ENCODE results near the gene DACT3. TPM values are rescaled to one million over a fixed set of nuclear protein-coding genes. Genes with fewer than 3 reads are reported as not detected.

The DACT3 gene
- total and polyA plus RNA-seq, 3 experiments from 2014 or later, result 2.5 TPM; not detected in 1

GRCh38 chr19:46661735-46662592, 982 bp upstream of the DACT3 start:
- Mint-ChIP-seq H3K4me3 (peak overlapping the region; percentile 80 to 93 (median 82)), H3K27ac (peak overlapping the region; percentile 72 to 95 (median 88)), H3K4me1 (peaks cover 14 to 28% (median 21%) of the 10 kb centered on the region in 3 donors), H3K36me3 (no peaks in the 10 kb centered on the region), H3K9me3 (no peaks in the 10 kb centered on the region), H3K27me3 (peaks cover 17 to 22% of the 10 kb centered on the region in 2 donors)
- Histone ChIP-seq H3K9me3 (ENCODE audit: low read length) (no peaks in the 10 kb centered on the region), H3K36me3 (ENCODE audit: insufficient read depth, low read length) (no peaks in the 10 kb centered on the region), H3K27me3 (ENCODE audit: insufficient read depth, low read length, poor library complexity, severe bottlenecking) (peaks cover 17% of the 10 kb centered on the region), H3K27ac (ENCODE audit: low read depth, low read length) (peak overlapping the region; percentile 22), H3K4me1 (ENCODE audit: insufficient read depth, low read length) (peaks cover 22% of the 10 kb centered on the region), H3K4me3 (ENCODE audit: low read length) (peak overlapping the region; percentile 63)
- ChIA-PET CTCF (interaction anchor here (0.7 to 4.0 kb wide), 19 partner anchors 12 to 238 kb away, joined by 3 to 66 read pairs (median 7); partner anchors contain the start of genes CALM3 and GNG8), POLR2A (interaction anchor here (0.7 to 2.0 kb wide), 7 partner anchors 22 to 594 kb away, joined by 3 to 18 read pairs (median 4); partner anchors contain the start of genes CALM3 and CCDC9)
- peak; percentile 59 to 82 (median 71) for DNase-seq

- H3K4me3 ChIP-seq (ENCODE audit: low read length), result peak overlapping the region; percentile 44
These were observed 397 bp downstream of the DACT3 start for GRCh38 chr19:46660551-46661019.

GRCh38 chr19:46660008-46660517, 919 bp downstream of the DACT3 start:
- H3K27me3 Mint-ChIP-seq, result peaks cover 30 to 35% of the 10 kb centered on the region in 2 donors
- POLR2A ChIA-PET, result interaction anchor here (1.4 to 1.5 kb wide), 2 partner anchors 48 to 54 kb away, joined by 4 to 5 read pairs; no protein-coding TSS in a partner anchor
- Histone ChIP-seq H3K36me3 (ENCODE audit: insufficient read depth, low read length) (no peaks in the 10 kb centered on the region), H3K27ac (ENCODE audit: low read depth, low read length) (no peak overlapping the region), H3K4me3 (ENCODE audit: low read length) (peak overlapping the region; percentile 44), H3K4me1 (ENCODE audit: insufficient read depth, low read length) (peaks cover 22% of the 10 kb centered on the region), H3K9me3 (ENCODE audit: low read length) (no peaks in the 10 kb centered on the region), H3K27me3 (ENCODE audit: insufficient read depth, low read length, poor library complexity, severe bottlenecking) (peaks cover 21% of the 10 kb centered on the region)
- H3K27ac Mint-ChIP-seq, result peak overlapping the region in 7 of 8 donors; percentile 28 to 88 (median 44)
- no peak for DNase-seq
- CTCF ChIA-PET, result interaction anchor here (2.1 to 2.4 kb wide), 2 partner anchors 107 to 130 kb away, joined by 4 to 11 read pairs; no protein-coding TSS in a partner anchor
- H3K4me1 Mint-ChIP-seq, result peaks cover 14 to 28% (median 21%) of the 10 kb centered on the region in 3 donors
- no peaks in the 10 kb centered on the region for H3K9me3 Mint-ChIP-seq
- peak overlapping the region; percentile 61 to 95 (median 71) for H3K4me3 Mint-ChIP-seq
- peaks cover 0 to 1% (median 0%) of the 10 kb centered on the region in 3 donors for H3K36me3 Mint-ChIP-seq

More at GRCh38 chr19:46660551-46661019, 397 bp downstream of the DACT3 start:
- H3K36me3 Mint-ChIP-seq, result no peaks in the 10 kb centered on the region
- DNase-seq, result no peak
- ChIA-PET CTCF (interaction anchor here (1.6 to 4.0 kb wide), 9 partner anchors 13 to 131 kb away, joined by 4 to 66 read pairs (median 9); partner anchors contain the start of gene CALM3), POLR2A (interaction anchor here (0.6 to 2.0 kb wide), 4 partner anchors 46 to 59 kb away, joined by 3 to 18 read pairs (median 4); partner anchors contain the start of gene CALM3)
- peak overlapping the region in 1 of 8 donors; percentile 38 for H3K27ac Mint-ChIP-seq
- H3K27me3 ChIP-seq (ENCODE audit: insufficient read depth, low read length, poor library complexity, severe bottlenecking), result peaks cover 21% of the 10 kb centered on the region
- H3K27ac ChIP-seq (ENCODE audit: low read depth, low read length), result no peak overlapping the region
- H3K27me3 Mint-ChIP-seq, result peaks cover 25 to 30% of the 10 kb centered on the region in 2 donors
- peaks cover 14 to 28% (median 21%) of the 10 kb centered on the region in 3 donors for H3K4me1 Mint-ChIP-seq
- H3K4me3 Mint-ChIP-seq, result peak overlapping the region in 5 of 7 donors; percentile 61 to 95 (median 75)
- no peaks in the 10 kb centered on the region for H3K36me3 ChIP-seq (ENCODE audit: insufficient read depth, low read length)
- H3K9me3 ChIP-seq (ENCODE audit: low read length), result no peaks in the 10 kb centered on the region
- H3K4me1 ChIP-seq (ENCODE audit: insufficient read depth, low read length), result peaks cover 22% of the 10 kb centered on the region
- no peaks in the 10 kb centered on the region for H3K9me3 Mint-ChIP-seq

GRCh38 chr19:46659151-46660007, 1.6 kb downstream of the DACT3 start:
- Mint-ChIP-seq H3K4me3 (peak overlapping the region; percentile 59 to 95 (median 71)), H3K4me1 (peaks cover 14 to 28% (median 21%) of the 10 kb centered on the region in 3 donors), H3K9me3 (no peaks in the 10 kb centered on the region), H3K27me3 (peaks cover 36 to 37% of the 10 kb centered on the region in 2 donors), H3K36me3 (peaks cover 0 to 3% (median 0%) of the 10 kb centered on the region in 3 donors), H3K27ac (peak overlapping the region in 6 of 8 donors; percentile 23 to 88 (median 48))
- H3K36me3 ChIP-seq (ENCODE audit: insufficient read depth, low read length), result no peaks in the 10 kb centered on the region
- DNase-seq, result no peak
- H3K9me3 ChIP-seq (ENCODE audit: low read length), result no peaks in the 10 kb centered on the region
- ChIA-PET POLR2A (interaction anchor here (0.5 to 1.4 kb wide), 3 partner anchors 48 to 57 kb away, joined by 3 to 4 read pairs (median 4); no protein-coding TSS in a partner anchor), CTCF (no interaction called here)
- no peak overlapping the region for H3K27ac ChIP-seq (ENCODE audit: low read depth, low read length)
- peak overlapping the region; percentile 44 for H3K4me3 ChIP-seq (ENCODE audit: low read length)
- H3K4me1 ChIP-seq (ENCODE audit: insufficient read depth, low read length), result peaks cover 22% of the 10 kb centered on the region
- H3K27me3 ChIP-seq (ENCODE audit: insufficient read depth, low read length, poor library complexity, severe bottlenecking), result peaks cover 21% of the 10 kb centered on the region

- H3K9me3 ChIP-seq (ENCODE audit: low read length), result no peaks in the 10 kb centered on the region
- H3K4me3 ChIP-seq (ENCODE audit: low read length), result no peak overlapping the region
- no peak for DNase-seq
- peak overlapping the region in 1 of 8 donors; percentile 55 for H3K27ac Mint-ChIP-seq
- H3K9me3 Mint-ChIP-seq, result no peaks in the 10 kb centered on the region
- H3K36me3 Mint-ChIP-seq, result peaks cover 0 to 3% (median 3%) of the 10 kb centered on the region in 3 donors
- H3K27me3 Mint-ChIP-seq, result peaks cover 39 to 58% of the 10 kb centered on the region in 2 donors
- peak overlapping the region in 1 of 7 donors; percentile 2 for H3K4me3 Mint-ChIP-seq
- H3K36me3 ChIP-seq (ENCODE audit: insufficient read depth, low read length), result no peaks in the 10 kb centered on the region
- CTCF ChIA-PET, result no interaction called here
- peaks cover 8 to 19% (median 13%) of the 10 kb centered on the region in 3 donors for H3K4me1 Mint-ChIP-seq
- no peak overlapping the region for H3K27ac ChIP-seq (ENCODE audit: low read depth, low read length)
- H3K4me1 ChIP-seq (ENCODE audit: insufficient read depth, low read length), result peaks cover 18% of the 10 kb centered on the region
- POLR2A ChIA-PET, result no interaction called here
- peaks cover 21% of the 10 kb centered on the region for H3K27me3 ChIP-seq (ENCODE audit: insufficient read depth, low read length, poor library complexity, severe bottlenecking)
These were observed 4.4 kb downstream of the DACT3 start for GRCh38 chr19:46656541-46656940.

GRCh38 chr19:46654621-46655152, 6.3 kb downstream of the DACT3 start:
- Mint-ChIP-seq H3K27ac (peak overlapping the region in 1 of 8 donors; percentile 3), H3K4me3 (no peak overlapping the region), H3K4me1 (peaks cover 5 to 8% (median 7%) of the 10 kb centered on the region in 3 donors), H3K27me3 (peaks cover 48 to 70% of the 10 kb centered on the region in 2 donors), H3K9me3 (peaks cover 0 to 3% (median 0%) of the 10 kb centered on the region in 5 donors), H3K36me3 (peaks cover 0 to 3% (median 3%) of the 10 kb centered on the region in 3 donors)
- ChIA-PET CTCF (no interaction called here), POLR2A (no interaction called here)
- H3K4me3 ChIP-seq (ENCODE audit: low read length), result no peak overlapping the region
- H3K27me3 ChIP-seq (ENCODE audit: insufficient read depth, low read length, poor library complexity, severe bottlenecking), result peaks cover 15% of the 10 kb centered on the region
- peaks cover 4% of the 10 kb centered on the region for H3K4me1 ChIP-seq (ENCODE audit: insufficient read depth, low read length)
- no peak for DNase-seq
- H3K27ac ChIP-seq (ENCODE audit: low read depth, low read length), result no peak overlapping the region
- no peaks in the 10 kb centered on the region for H3K36me3 ChIP-seq (ENCODE audit: insufficient read depth, low read length)
- H3K9me3 ChIP-seq (ENCODE audit: low read length), result no peaks in the 10 kb centered on the region

- Mint-ChIP-seq H3K4me3 (peak overlapping the region in 2 of 7 donors; percentile 4 to 25), H3K4me1 (peaks cover 8 to 12% (median 10%) of the 10 kb centered on the region in 3 donors), H3K36me3 (peaks cover 0 to 20% (median 4%) of the 10 kb centered on the region in 3 donors), H3K27ac (no peak overlapping the region), H3K27me3 (peaks cover 42 to 75% of the 10 kb centered on the region in 2 donors), H3K9me3 (peaks cover 0 to 18% (median 9%) of the 10 kb centered on the region in 5 donors)
- DNase-seq, result no peak
- Histone ChIP-seq H3K4me1 (ENCODE audit: insufficient read depth, low read length) (no peaks in the 10 kb centered on the region), H3K27ac (ENCODE audit: low read depth, low read length) (no peak overlapping the region), H3K4me3 (ENCODE audit: low read length) (no peak overlapping the region), H3K27me3 (ENCODE audit: insufficient read depth, low read length, poor library complexity, severe bottlenecking) (no peaks in the 10 kb centered on the region), H3K9me3 (ENCODE audit: low read length) (no peaks in the 10 kb centered on the region), H3K36me3 (ENCODE audit: insufficient read depth, low read length) (no peaks in the 10 kb centered on the region)
- ChIA-PET POLR2A (no interaction called here), CTCF (interaction anchor here (0.7 kb wide), 1 partner anchor 95 kb away, joined by 3 read pairs; no protein-coding TSS in a partner anchor)
These were observed 10.5 kb downstream of the DACT3 start for GRCh38 chr19:46650445-46650844.
